ENCODE measurements around the gene TMEM35A.
"Not testable (repeated sequence)": the region's sequence is repeated elsewhere in the genome, so short reads cannot be mapped to it uniquely, and the experiment has no call there.

The TMEM35A gene

DNA sequence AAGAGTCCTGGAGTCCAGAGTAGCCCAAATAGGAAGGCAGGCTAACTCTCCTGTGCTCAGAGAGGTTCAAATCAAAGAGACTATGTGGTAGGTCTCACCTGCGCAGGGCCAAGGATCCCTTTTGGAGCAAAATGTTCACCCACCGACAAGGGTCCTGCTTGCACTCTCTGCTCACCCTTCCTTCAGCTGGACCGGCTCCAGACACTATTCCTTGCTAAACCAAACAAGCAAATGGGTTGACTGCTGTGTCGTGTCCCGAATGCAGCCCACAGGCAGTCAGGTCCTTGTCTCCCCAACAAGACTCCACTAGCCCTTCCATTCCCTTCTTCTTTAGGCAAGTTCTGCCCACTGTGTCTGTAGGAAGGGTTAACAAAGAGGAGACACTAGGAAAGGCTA, 27.5 kb upstream of the TMEM35A start:
- TF ChIP-seq, protein P1, sequence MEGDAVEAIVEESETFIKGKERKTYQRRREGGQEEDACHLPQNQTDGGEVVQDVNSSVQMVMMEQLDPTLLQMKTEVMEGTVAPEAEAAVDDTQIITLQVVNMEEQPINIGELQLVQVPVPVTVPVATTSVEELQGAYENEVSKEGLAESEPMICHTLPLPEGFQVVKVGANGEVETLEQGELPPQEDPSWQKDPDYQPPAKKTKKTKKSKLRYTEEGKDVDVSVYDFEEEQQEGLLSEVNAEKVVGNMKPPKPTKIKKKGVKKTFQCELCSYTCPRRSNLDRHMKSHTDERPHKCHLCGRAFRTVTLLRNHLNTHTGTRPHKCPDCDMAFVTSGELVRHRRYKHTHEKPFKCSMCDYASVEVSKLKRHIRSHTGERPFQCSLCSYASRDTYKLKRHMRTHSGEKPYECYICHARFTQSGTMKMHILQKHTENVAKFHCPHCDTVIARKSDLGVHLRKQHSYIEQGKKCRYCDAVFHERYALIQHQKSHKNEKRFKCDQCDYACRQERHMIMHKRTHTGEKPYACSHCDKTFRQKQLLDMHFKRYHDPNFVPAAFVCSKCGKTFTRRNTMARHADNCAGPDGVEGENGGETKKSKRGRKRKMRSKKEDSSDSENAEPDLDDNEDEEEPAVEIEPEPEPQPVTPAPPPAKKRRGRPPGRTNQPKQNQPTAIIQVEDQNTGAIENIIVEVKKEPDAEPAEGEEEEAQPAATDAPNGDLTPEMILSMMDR (IDR thresholded peaks at IDR 0.05; ENCODE audit: poor library complexity, severe bottlenecking): no peak
- no peaks in the 10 kb centered on the region for H3K27me3 ChIP-seq (ENCODE audit: insufficient read depth, poor library complexity, severe bottlenecking)
- H3K36me3 ChIP-seq (ENCODE audit: low read depth): no peaks in the 10 kb centered on the region
- DNase-seq (ENCODE audit: low spot score) (no peak), ATAC-seq (ENCODE audit: low read depth) (peak; percentile 7; the same call in 2 of the 3 replicates)
- peak overlapping the region; percentile 39 for H3K4me3 ChIP-seq (ENCODE audit: severe bottlenecking)
- no peaks in the 10 kb centered on the region for H3K4me1 ChIP-seq (ENCODE audit: insufficient read depth, poor library complexity, severe bottlenecking)
- H3K9me3 ChIP-seq (ENCODE audit: severe bottlenecking): no peaks in the 10 kb centered on the region
- H3K27ac ChIP-seq (ENCODE audit: poor library complexity, severe bottlenecking): peak overlapping the region; percentile 56

GRCh38 chrX:101051549-101052302, 27.0 kb upstream of the TMEM35A start, which contains the start of gene TRMT2B:
TRMT2B (minus strand) TSS chrX:101052111; CDS start chrX:101042289, 9,822 bp downstream.
- peak; percentile 90 for ATAC-seq (ENCODE audit: low read depth)
- Histone ChIP-seq H3K4me1 (ENCODE audit: insufficient read depth, poor library complexity, severe bottlenecking) (peaks cover 3% of the 10 kb centered on the region), H3K27ac (ENCODE audit: poor library complexity, severe bottlenecking) (peak within 1 kb of the TSS; percentile 56), H3K27me3 (ENCODE audit: insufficient read depth, poor library complexity, severe bottlenecking) (no peaks in the 10 kb centered on the region), H3K9me3 (ENCODE audit: severe bottlenecking) (no peaks in the 10 kb centered on the region), H3K4me3 (ENCODE audit: severe bottlenecking) (peak within 1 kb of the TSS; percentile 39), H3K36me3 (ENCODE audit: low read depth) (no peaks in the 10 kb centered on the region)
- DNase-seq (ENCODE audit: low spot score): peak; percentile 52
- TF ChIP-seq, protein P1 (IDR thresholded peaks at IDR 0.05; ENCODE audit: poor library complexity, severe bottlenecking): no peak

DNA sequence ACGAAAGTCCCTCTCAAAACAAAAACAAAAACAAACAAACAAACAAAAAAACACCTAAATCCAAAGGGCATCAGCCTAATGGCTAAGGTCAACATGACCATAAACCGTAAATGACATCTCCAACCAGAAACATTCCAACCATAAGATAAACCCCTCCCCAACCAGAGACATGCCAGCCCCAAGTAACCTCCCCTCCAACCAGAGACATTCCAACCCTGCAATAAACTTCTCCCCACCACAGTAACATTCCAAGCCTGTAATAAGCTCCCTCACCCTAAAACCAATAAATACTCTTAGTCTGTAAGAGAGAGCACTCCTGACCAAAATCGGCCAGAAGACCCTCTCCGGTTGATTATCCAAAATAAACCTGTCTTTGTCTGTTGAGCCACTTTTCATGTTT, 22.1 kb upstream of the TMEM35A start:
- ATAC-seq (ENCODE audit: low read depth); H3K4me3 ChIP-seq (ENCODE audit: severe bottlenecking); H3K36me3 ChIP-seq (ENCODE audit: low read depth); H3K27me3 ChIP-seq (ENCODE audit: insufficient read depth, poor library complexity, severe bottlenecking); H3K9me3 ChIP-seq (ENCODE audit: severe bottlenecking); DNase-seq (ENCODE audit: low spot score); H3K4me1 ChIP-seq (ENCODE audit: insufficient read depth, poor library complexity, severe bottlenecking): not testable (repeated sequence)
- peak overlapping the region; percentile 78 for H3K27ac ChIP-seq (ENCODE audit: poor library complexity, severe bottlenecking)

GRCh38 chrX:101057093-101057714, 21.5 kb upstream of the TMEM35A start:
- H3K27ac ChIP-seq (ENCODE audit: poor library complexity, severe bottlenecking): peak overlapping the region; percentile 78
- H3K4me1 ChIP-seq (ENCODE audit: insufficient read depth, poor library complexity, severe bottlenecking): peaks cover 8% of the 10 kb centered on the region
- DNase-seq (ENCODE audit: low spot score) (no peak), ATAC-seq (ENCODE audit: low read depth) (peak; percentile 84)
- H3K4me3 ChIP-seq (ENCODE audit: severe bottlenecking): no peak overlapping the region
- TF ChIP-seq, protein P1 (IDR thresholded peaks at IDR 0.05; ENCODE audit: poor library complexity, severe bottlenecking): no peak
- no peaks in the 10 kb centered on the region for H3K27me3 ChIP-seq (ENCODE audit: insufficient read depth, poor library complexity, severe bottlenecking)
- H3K9me3 ChIP-seq (ENCODE audit: severe bottlenecking): no peaks in the 10 kb centered on the region
- no peaks in the 10 kb centered on the region for H3K36me3 ChIP-seq (ENCODE audit: low read depth)

GRCh38 chrX:101062176-101062575, 16.5 kb upstream of the TMEM35A start:
- Histone ChIP-seq H3K4me3 (ENCODE audit: severe bottlenecking) (no peak overlapping the region), H3K27me3 (ENCODE audit: insufficient read depth, poor library complexity, severe bottlenecking) (no peaks in the 10 kb centered on the region), H3K9me3 (ENCODE audit: severe bottlenecking) (no peaks in the 10 kb centered on the region), H3K36me3 (ENCODE audit: low read depth) (no peaks in the 10 kb centered on the region), H3K27ac (ENCODE audit: poor library complexity, severe bottlenecking) (no peak overlapping the region), H3K4me1 (ENCODE audit: insufficient read depth, poor library complexity, severe bottlenecking) (peaks cover under 1% of the 10 kb centered on the region)
- ATAC-seq (ENCODE audit: low read depth) (no peak), DNase-seq (ENCODE audit: low spot score) (no peak)
- TF ChIP-seq, protein P1 (IDR thresholded peaks at IDR 0.05; ENCODE audit: poor library complexity, severe bottlenecking): no peak
